ENCODE data around the gene TNIP1. TPM values are rescaled to one million over a fixed set of nuclear protein-coding genes. Genes with fewer than 3 reads are reported as not detected.
A peak's percentile ranks its signal among the peaks of the same experiment; 100 is the strongest.

The TNIP1 gene
- total RNA-seq, 2 donors from 2014 or later = 51.3 to 52.2 TPM

GRCh38 chr5:151121095-151121494 is 40.3 kb upstream of the TNIP1 start:
- no peak for DNase-seq
- Mint-ChIP-seq H3K4me1 (peaks cover under 1% of the 10 kb centered on the region), H3K9me3 (no peaks in the 10 kb centered on the region), H3K27ac (no peak overlapping the region), H3K4me3 (no peak overlapping the region), H3K36me3 (ENCODE audit: low read depth) (peaks cover 76% of the 10 kb centered on the region), H3K27me3 (ENCODE audit: insufficient read depth) (no peaks in the 10 kb centered on the region)
- Histone ChIP-seq H3K9me3 (ENCODE audit: control insufficient read depth, low read length) (no peaks in the 10 kb centered on the region), H3K4me1 (ENCODE audit: control insufficient read depth, insufficient read depth, low read length) (no peaks in the 10 kb centered on the region), H3K27me3 (ENCODE audit: control insufficient read depth, insufficient read depth, low read length, poor library complexity, severe bottlenecking) (no peaks in the 10 kb centered on the region), H3K4me3 (ENCODE audit: low read length) (no peak overlapping the region), H3K27ac (ENCODE audit: low read depth, low read length) (no peak overlapping the region), H3K36me3 (ENCODE audit: control insufficient read depth, insufficient read depth, low read length) (peaks cover 96% of the 10 kb centered on the region), H3K9ac (ENCODE audit: extremely low read depth, low read length, poor library complexity, severe bottlenecking) (no peak overlapping the region)
- 92 to 94% methylated on average over 2 of the region's 2 CpGs for WGBS, 2 experiments (ENCODE audit: insufficient coverage in 1 of 2, insufficient read length in 1 of 2)
- no peak for TF ChIP-seq CTCF (conservative IDR thresholded peaks at IDR 0.05)

DNA sequence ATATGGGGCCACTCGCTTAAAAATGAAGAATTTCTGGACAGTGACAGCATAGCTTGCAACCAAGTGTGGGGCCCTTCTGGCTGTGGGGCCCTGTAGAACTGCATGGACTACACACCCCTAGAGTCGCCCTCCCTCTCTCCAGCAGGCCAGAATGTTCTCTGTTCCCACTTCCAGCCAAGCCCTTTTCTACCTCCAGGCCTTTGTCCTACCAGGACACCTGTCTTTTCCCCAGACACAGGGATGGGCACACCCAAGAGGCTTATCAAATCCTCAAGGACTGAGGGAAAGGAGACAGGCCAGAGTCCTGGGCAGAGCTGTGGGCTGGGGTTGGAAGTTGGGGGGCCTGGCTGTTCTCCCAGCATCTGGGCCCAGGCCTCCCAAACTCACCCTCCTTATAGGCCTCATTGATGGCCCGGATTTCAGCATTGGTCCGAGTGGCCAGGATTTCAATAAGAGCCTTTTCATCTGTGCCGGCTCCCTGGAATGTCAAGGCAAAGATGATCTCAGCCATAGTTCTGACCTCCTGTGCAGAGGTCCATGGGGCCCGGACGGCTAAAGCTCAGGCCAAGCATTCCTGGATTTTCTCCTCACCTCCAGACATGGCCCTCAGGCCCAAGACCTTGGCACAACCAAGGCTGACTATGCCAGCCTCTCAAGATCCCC is 38.2 kb upstream of the TNIP1 start:
- Mint-ChIP-seq H3K9me3 (no peaks in the 10 kb centered on the region), H3K4me1 (no peaks in the 10 kb centered on the region), H3K36me3 (ENCODE audit: low read depth) (peaks cover 67% of the 10 kb centered on the region), H3K4me3 (no peak overlapping the region), H3K27ac (no peak overlapping the region), H3K27me3 (ENCODE audit: insufficient read depth) (no peaks in the 10 kb centered on the region)
- H3K9ac ChIP-seq (ENCODE audit: extremely low read depth, low read length, poor library complexity, severe bottlenecking) = no peak overlapping the region
- 94 to 98% methylated on average over 6 to 7 of the region's 7 CpGs for WGBS, 2 experiments (ENCODE audit: insufficient coverage in 1 of 2, insufficient read length in 1 of 2)
- H3K4me1 ChIP-seq (ENCODE audit: control insufficient read depth, insufficient read depth, low read length) = no peaks in the 10 kb centered on the region
- H3K27ac ChIP-seq (ENCODE audit: low read depth, low read length) = no peak overlapping the region
- H3K27me3 ChIP-seq (ENCODE audit: control insufficient read depth, insufficient read depth, low read length, poor library complexity, severe bottlenecking) = no peaks in the 10 kb centered on the region
- no peaks in the 10 kb centered on the region for H3K9me3 ChIP-seq (ENCODE audit: control insufficient read depth, low read length)
- no peak for DNase-seq
- TF ChIP-seq CTCF (conservative IDR thresholded peaks at IDR 0.05) = no peak
- no peak overlapping the region for H3K4me3 ChIP-seq (ENCODE audit: low read length)
- H3K36me3 ChIP-seq (ENCODE audit: control insufficient read depth, insufficient read depth, low read length) = peaks cover 93% of the 10 kb centered on the region

DNA sequence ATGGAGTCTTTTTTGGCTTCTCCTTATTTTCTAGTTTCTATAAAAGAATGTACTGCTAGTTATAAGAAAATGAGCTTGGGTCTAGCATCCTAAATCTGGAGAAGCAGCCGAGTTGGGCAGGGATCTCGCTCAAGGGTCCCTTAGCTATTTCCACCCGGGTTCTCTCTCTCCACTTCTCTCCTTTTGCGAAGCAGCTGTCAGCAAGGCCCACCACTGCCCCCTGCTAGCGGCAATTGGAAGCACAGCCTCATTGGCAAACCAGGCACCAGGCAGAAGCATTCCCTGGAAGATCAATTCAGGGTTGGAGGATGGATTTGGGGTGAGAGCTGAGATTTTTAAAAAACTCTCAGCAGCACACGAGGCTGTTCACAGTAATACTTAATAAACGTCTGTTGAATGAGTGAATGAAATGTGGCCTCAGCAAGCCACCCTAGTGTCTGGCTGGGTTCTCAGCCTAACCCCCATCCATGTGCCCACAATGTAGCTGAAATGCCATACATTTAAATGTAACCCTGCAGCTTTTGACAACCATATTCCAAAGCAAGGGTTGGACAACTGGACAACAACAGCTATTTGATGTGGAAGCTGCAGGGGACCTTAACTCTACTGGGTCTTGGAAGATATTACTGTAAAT is 34.6 kb upstream of the TNIP1 start:
- no peaks in the 10 kb centered on the region for H3K4me1 ChIP-seq (ENCODE audit: control insufficient read depth, insufficient read depth, low read length)
- H3K9ac ChIP-seq (ENCODE audit: extremely low read depth, low read length, poor library complexity, severe bottlenecking) = no peak overlapping the region
- peak; percentile 96 for TF ChIP-seq CTCF (conservative IDR thresholded peaks at IDR 0.05)
- no peaks in the 10 kb centered on the region for H3K27me3 Mint-ChIP-seq (ENCODE audit: insufficient read depth)
- no peak overlapping the region for H3K4me3 ChIP-seq (ENCODE audit: low read length)
- no peaks in the 10 kb centered on the region for H3K4me1 Mint-ChIP-seq
- H3K4me3 Mint-ChIP-seq = no peak overlapping the region
- peaks cover 88% of the 10 kb centered on the region for H3K36me3 ChIP-seq (ENCODE audit: control insufficient read depth, insufficient read depth, low read length)
- no peak overlapping the region for H3K27ac ChIP-seq (ENCODE audit: low read depth, low read length)
- peak; percentile 95 for DNase-seq
- H3K9me3 Mint-ChIP-seq = no peaks in the 10 kb centered on the region
- 13 to 24% methylated on average over 5 to 7 of the region's 7 CpGs for WGBS, 2 experiments (ENCODE audit: insufficient coverage in 1 of 2, insufficient read length in 1 of 2)
- H3K9me3 ChIP-seq (ENCODE audit: control insufficient read depth, low read length) = no peaks in the 10 kb centered on the region
- H3K27me3 ChIP-seq (ENCODE audit: control insufficient read depth, insufficient read depth, low read length, poor library complexity, severe bottlenecking) = no peaks in the 10 kb centered on the region
- H3K27ac Mint-ChIP-seq = no peak overlapping the region
- H3K36me3 Mint-ChIP-seq (ENCODE audit: low read depth) = peaks cover 53% of the 10 kb centered on the region

Data from endodermal cell (in vitro differentiated cells).